Activated T-helper 1 cell treated with anti-CD3 and anti-CD28 coated beads, Interleukin-12 subunit alpha, Interleukin-12 subunit beta, Interleukin-2, Interleukin-4 antibody, amounts not matched to agents 30 ng/mL and 10 ng/mL and 1 ng/mL, durations not matched to agents 14 hours and 24 hours and 36 hours (primary cell): ENCODE results near the gene ZFHX3. TPM values are rescaled to one million over a fixed set of nuclear protein-coding genes. Genes with fewer than 3 reads are reported as not detected.

Experiments used
- DNase-seq: peaks from one replicate; pipeline ENCODE4 v3.0.0; 2021; ENCODE audit warnings: low spot score
- H3K27ac Mint-ChIP-seq: one replicate; pipeline ENCODE4 v1.8.0; 2021; ENCODE audit warnings: mild to moderate bottlenecking, mixed read lengths
- H3K27me3 Mint-ChIP-seq: one replicate; pipeline ENCODE4 v1.8.0; 2022; ENCODE audit warnings: mild to moderate bottlenecking, moderate library complexity, mixed read lengths; ENCODE audit not compliant: insufficient read depth
- H3K36me3 Mint-ChIP-seq: one replicate; pipeline ENCODE4 v1.8.0; 2021; ENCODE audit warnings: low read depth, mixed read lengths
- H3K4me1 Mint-ChIP-seq: one replicate; pipeline ENCODE4 v1.8.0; 2021; ENCODE audit warnings: low read depth, mixed read lengths
- H3K4me3 Mint-ChIP-seq: one replicate; pipeline ENCODE4 v1.8.0; 2021; ENCODE audit warnings: mild to moderate bottlenecking, moderate library complexity, mixed read lengths
- H3K9me3 Mint-ChIP-seq: one replicate; pipeline ENCODE4 v1.8.0; 2021; ENCODE audit warnings: mixed read lengths
- intact Hi-C: fragments of 100-400 bp; cut with micrococcal nuclease; formaldehyde crosslinking; loops from one replicate; pipeline ENCODE4 v1.15.1; 2024
- total RNA-seq: library from RNA; stranded (reverse); gene quantifications from 2 replicates; pipeline ENCODE4 v1.2.3, GENCODE V29; 2022

ZFHX3 gene
- total RNA-seq, 1 donor from 2014 or later: 0.34 TPM

GRCh38 chr16:73064994-73065545, 17.1 kb upstream of the ZFHX3 start:
- Mint-ChIP-seq H3K4me3 (no peak overlapping the region), H3K27me3 (peaks cover 78% of the 10 kb centered on the region), H3K4me1 (no peaks in the 10 kb centered on the region), H3K27ac (no peak overlapping the region), H3K9me3 (no peaks in the 10 kb centered on the region), H3K36me3 (no peaks in the 10 kb centered on the region)
- intact Hi-C loops: no loop called here
- DNase-seq: no peak

- Mint-ChIP-seq H3K4me1 (no peaks in the 10 kb centered on the region), H3K27me3 (peaks cover 81% of the 10 kb centered on the region), H3K9me3 (no peaks in the 10 kb centered on the region), H3K4me3 (no peak overlapping the region), H3K27ac (no peak overlapping the region), H3K36me3 (no peaks in the 10 kb centered on the region)
- no peak for DNase-seq
- intact Hi-C loops: no loop called here
These were observed 16.5 kb upstream of the ZFHX3 start for GRCh38 chr16:73064212-73064993.

- intact Hi-C loops: no loop called here
- Mint-ChIP-seq H3K9me3 (no peaks in the 10 kb centered on the region), H3K4me3 (no peak overlapping the region), H3K27ac (peak overlapping the region; percentile 29), H3K36me3 (no peaks in the 10 kb centered on the region), H3K4me1 (peaks cover 4% of the 10 kb centered on the region), H3K27me3 (peaks cover 81% of the 10 kb centered on the region)
- no peak for DNase-seq
These were observed 15.9 kb upstream of the ZFHX3 start for GRCh38 chr16:73063854-73064211.

GRCh38 chr16:73062743-73063733, 15.1 kb upstream of the ZFHX3 start:
- H3K27ac Mint-ChIP-seq: no peak overlapping the region

GRCh38 chr16:73062001-73062616, 14.2 kb upstream of the ZFHX3 start:
- H3K4me1 Mint-ChIP-seq: peaks cover 8% of the 10 kb centered on the region
- no peaks in the 10 kb centered on the region for H3K9me3 Mint-ChIP-seq
- H3K27me3 Mint-ChIP-seq: peaks cover 70% of the 10 kb centered on the region
- intact Hi-C loops: no loop called here
- H3K27ac Mint-ChIP-seq: no peak overlapping the region
- H3K36me3 Mint-ChIP-seq: peaks cover 2% of the 10 kb centered on the region
- no peak for DNase-seq
- no peak overlapping the region for H3K4me3 Mint-ChIP-seq

More at GRCh38 chr16:73062743-73063733, 15.1 kb upstream of the ZFHX3 start:
- Mint-ChIP-seq H3K9me3 (no peaks in the 10 kb centered on the region), H3K36me3 (no peaks in the 10 kb centered on the region), H3K4me1 (peaks cover 5% of the 10 kb centered on the region), H3K27me3 (peaks cover 79% of the 10 kb centered on the region), H3K4me3 (no peak overlapping the region)
- intact Hi-C loops: no loop called here
- DNase-seq: no peak

GRCh38 chr16:73060892-73061490, 13.1 kb upstream of the ZFHX3 start:
- H3K27ac Mint-ChIP-seq: no peak overlapping the region

GRCh38 chr16:73059779-73060615, 12.1 kb upstream of the ZFHX3 start:
- Mint-ChIP-seq H3K27ac (no peak overlapping the region), H3K27me3 (peaks cover 56% of the 10 kb centered on the region), H3K36me3 (peaks cover 2% of the 10 kb centered on the region), H3K4me3 (no peak overlapping the region), H3K9me3 (no peaks in the 10 kb centered on the region), H3K4me1 (peaks cover 20% of the 10 kb centered on the region)
- intact Hi-C loops: loop anchor here (10.0 kb wide), 3 partner anchors 215 to 585 kb away; no protein-coding TSS in a partner anchor
- DNase-seq: no peak

More at GRCh38 chr16:73060892-73061490, 13.1 kb upstream of the ZFHX3 start:
- peaks cover 2% of the 10 kb centered on the region for H3K36me3 Mint-ChIP-seq
- DNase-seq: no peak
- no peak overlapping the region for H3K4me3 Mint-ChIP-seq
- no peaks in the 10 kb centered on the region for H3K9me3 Mint-ChIP-seq
- intact Hi-C loops: no loop called here
- H3K27me3 Mint-ChIP-seq: peaks cover 65% of the 10 kb centered on the region
- H3K4me1 Mint-ChIP-seq: peaks cover 15% of the 10 kb centered on the region

GRCh38 chr16:73058616-73059409, 10.9 kb upstream of the ZFHX3 start:
- H3K4me1 Mint-ChIP-seq: peaks cover 20% of the 10 kb centered on the region
- DNase-seq: no peak
- H3K4me3 Mint-ChIP-seq: peak overlapping the region; percentile 77
- H3K27me3 Mint-ChIP-seq: peaks cover 45% of the 10 kb centered on the region
- H3K36me3 Mint-ChIP-seq: peaks cover 2% of the 10 kb centered on the region
- intact Hi-C loops: loop anchor here (10.0 kb wide), 3 partner anchors 214 to 584 kb away; no protein-coding TSS in a partner anchor
- no peaks in the 10 kb centered on the region for H3K9me3 Mint-ChIP-seq
- no peak overlapping the region for H3K27ac Mint-ChIP-seq

- Mint-ChIP-seq H3K27me3 (peaks cover 39% of the 10 kb centered on the region), H3K4me3 (no peak overlapping the region), H3K36me3 (peaks cover 2% of the 10 kb centered on the region), H3K4me1 (peaks cover 20% of the 10 kb centered on the region), H3K27ac (no peak overlapping the region), H3K9me3 (no peaks in the 10 kb centered on the region)
- intact Hi-C loops: loop anchor here (10.0 kb wide), 3 partner anchors 213 to 583 kb away; no protein-coding TSS in a partner anchor
- DNase-seq: peak; percentile 17
These were observed 10.3 kb upstream of the ZFHX3 start for GRCh38 chr16:73058221-73058615.

GRCh38 chr16:73057291-73058210, 9.6 kb upstream of the ZFHX3 start:
- H3K27ac Mint-ChIP-seq: peak overlapping the region; percentile 79
- H3K27me3 Mint-ChIP-seq: peaks cover 36% of the 10 kb centered on the region
- intact Hi-C loops: loop anchor here (10.0 kb wide), 3 partner anchors 213 to 583 kb away; no protein-coding TSS in a partner anchor

More at GRCh38 chr16:73057291-73058210, 9.6 kb upstream of the ZFHX3 start:
- no peak for DNase-seq
- peak overlapping the region; percentile 93 for H3K4me3 Mint-ChIP-seq
- peaks cover 20% of the 10 kb centered on the region for H3K4me1 Mint-ChIP-seq
- no peaks in the 10 kb centered on the region for H3K9me3 Mint-ChIP-seq
- peaks cover 2% of the 10 kb centered on the region for H3K36me3 Mint-ChIP-seq
